ENCODE measurements around the gene RIMKLB. TPM values are rescaled to one million over a fixed set of nuclear protein-coding genes. Genes with fewer than 3 reads are reported as not detected.

The RIMKLB gene
- total RNA-seq, 1 experiment from 2014 or later: 0.39 TPM

GRCh38 chr12:8696442-8697090, 1.2 kb upstream of the RIMKLB start:
- no TSS peak for BruUV-seq (replicated peaks)
- intact Hi-C loops (cut with micrococcal nuclease): no loop called here
- no peak overlapping the region for H3K4me3 ChIP-seq (replicated peaks in 1 of 2; ENCODE audit: low read depth in 1 of 2, low read length in 2 of 2)

More at GRCh38 chr12:8696442-8697090, 1.2 kb upstream of the RIMKLB start:
- Histone ChIP-seq H3K9me3 (ENCODE audit: control insufficient read depth in 1 of 2, insufficient read depth in 1 of 2, low read depth in 1 of 2, low read length in 2 of 2) (no peaks in the 10 kb centered on the region), H3K4me1 (ENCODE audit: control insufficient read depth in 1 of 2, insufficient read depth in 2 of 2, low read length in 2 of 2) (no peaks in the 10 kb centered on the region), H3K27ac (ENCODE audit: low read depth, low read length) (no peak overlapping the region), H3K36me3 (ENCODE audit: control insufficient read depth in 1 of 2, insufficient read depth in 2 of 2, low read length in 2 of 2) (no peaks in the 10 kb centered on the region), H3K9me2 (ENCODE audit: insufficient read depth) (no peaks in the 10 kb centered on the region), H3K4me2 (ENCODE audit: low read length) (no peak overlapping the region), H3K79me2 (ENCODE audit: insufficient read depth, low read length) (no peaks in the 10 kb centered on the region), H4K20me1 (ENCODE audit: insufficient read depth) (no peaks in the 10 kb centered on the region), H3K27me3 (ENCODE audit: insufficient read depth, low read length) (peaks cover 9% of the 10 kb centered on the region), H2AFZ (ENCODE audit: low read depth, low read length, poor library complexity, severe bottlenecking) (no peak overlapping the region), H3K9ac (ENCODE audit: low read length) (no peak overlapping the region)
- ChIA-PET RAD21 (ENCODE audit: low non-redundant PET in 1 of 2, low total read pairs in 2 of 2, uncharacterized antibody in 2 of 2, unreplicated experiment in 2 of 2) (no interaction called here), POLR2A (no interaction called here), CTCF (no interaction called here)
- no peak for TF ChIP-seq CEBPB (IDR thresholded peaks at IDR 0.05; ENCODE audit: low read depth)
- TF ChIP-seq, protein P1, sequence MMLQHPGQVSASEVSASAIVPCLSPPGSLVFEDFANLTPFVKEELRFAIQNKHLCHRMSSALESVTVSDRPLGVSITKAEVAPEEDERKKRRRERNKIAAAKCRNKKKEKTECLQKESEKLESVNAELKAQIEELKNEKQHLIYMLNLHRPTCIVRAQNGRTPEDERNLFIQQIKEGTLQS (IDR thresholded peaks at IDR 0.05): no peak
- TF ChIP-seq SIN3A (IDR thresholded peaks at IDR 0.05; ENCODE audit: low read depth): no peak
- no peak for TF ChIP-seq POLR2A (IDR thresholded peaks at IDR 0.05; ENCODE audit: borderline replicate concordance, extremely low read depth, insufficient read depth, insufficient read length)
- TF ChIP-seq SRF (IDR thresholded peaks at IDR 0.05; ENCODE audit: low read depth): no peak
- TF ChIP-seq YY1 (IDR thresholded peaks at IDR 0.05; ENCODE audit: extremely low read depth, insufficient replicate concordance, low read depth, low read length): no peak
- TF ChIP-seq EZH2 (IDR thresholded peaks at IDR 0.05): no peak
- TF ChIP-seq EGR1 (IDR thresholded peaks at IDR 0.05; ENCODE audit: low read depth): no peak
- TF ChIP-seq FOSL1 (IDR thresholded peaks at IDR 0.05; ENCODE audit: low read depth): no peak
- no peak for TF ChIP-seq CTCF (IDR thresholded peaks at IDR 0.05 in 2 of 3, conservative IDR thresholded peaks at IDR 0.05 in 1 of 3; ENCODE audit: borderline replicate concordance in 1 of 3, insufficient read depth in 1 of 3, low read depth in 2 of 3, low read length in 2 of 3)
- TF ChIP-seq TCF7L2 (IDR thresholded peaks at IDR 0.05; ENCODE audit: borderline replicate concordance, extremely low read depth, insufficient read depth, insufficient read length): no peak
- TF ChIP-seq ZNF274 (IDR thresholded peaks at IDR 0.05; ENCODE audit: low read depth, low read length): no peak
- no peak for TF ChIP-seq POLR2AphosphoS5 (IDR thresholded peaks at IDR 0.05; ENCODE audit: low read depth, low read length)
- DNase-seq (ENCODE audit: low read depth, low spot score) (no peak), ATAC-seq (no peak)

All from HCT116 (cell line).